Neural progenitor cell (in vitro differentiated cells): ENCODE data around the gene TAGAP.

ENCODE experiments used
- EZH2 ChIP-seq: fragments of 200-600 bp; sonication (generic); IDR thresholded peaks from 2 replicates; pipeline ENCODE4 v1.6.1; 2017; ENCODE audit warnings: antibody characterized with exemption, mild to moderate bottlenecking, moderate library complexity
- EZH2phosphoT487 ChIP-seq: fragments of 200-600 bp; sonication (generic); IDR thresholded peaks from 2 replicates; pipeline ENCODE4 v1.6.1; 2017; ENCODE audit warnings: antibody characterized with exemption
- TF ChIP-seq, protein P1 (sequence below): fragments of 200-600 bp; sonication (generic); IDR thresholded peaks from 2 replicates; pipeline ENCODE4 v1.5.1; 2017; ENCODE audit warnings: antibody characterized with exemption, mild to moderate bottlenecking

DNA sequence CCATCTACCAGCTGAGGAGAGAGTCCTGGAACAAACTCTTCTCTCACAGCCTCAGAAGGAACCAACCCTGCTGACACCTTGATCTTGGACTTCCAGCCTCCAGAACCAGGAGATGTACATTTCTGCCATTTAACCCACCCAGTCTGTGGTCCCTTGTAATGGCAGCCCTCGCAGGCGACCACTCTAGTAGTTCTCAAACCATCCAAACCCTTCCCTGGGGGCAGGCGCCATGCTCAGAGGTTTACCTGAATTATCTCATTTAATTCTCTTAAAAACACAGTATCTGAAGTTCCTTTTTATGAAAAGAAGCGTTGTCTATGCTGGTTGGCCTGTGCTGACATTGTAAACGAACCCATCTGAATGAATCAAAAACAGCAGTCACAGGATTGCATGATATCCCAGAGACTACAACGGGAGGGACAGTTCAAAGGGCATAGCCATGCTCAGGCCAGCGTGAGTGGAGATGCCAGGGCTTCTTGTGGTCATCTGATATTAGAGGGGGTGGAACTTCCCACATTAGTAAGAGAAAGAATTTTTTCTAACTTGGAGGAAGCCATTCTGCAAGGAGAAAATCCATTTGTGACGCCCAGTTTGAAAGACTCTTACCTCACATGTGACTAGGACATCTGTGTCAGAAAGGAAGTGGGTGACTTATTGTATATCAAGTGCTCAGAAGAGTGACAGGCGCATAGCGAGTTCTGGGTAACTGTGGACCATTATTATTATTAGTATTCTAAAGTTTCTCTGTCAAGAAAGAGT is 17.2 kb upstream of the TAGAP start:
- TF ChIP-seq, protein P1, sequence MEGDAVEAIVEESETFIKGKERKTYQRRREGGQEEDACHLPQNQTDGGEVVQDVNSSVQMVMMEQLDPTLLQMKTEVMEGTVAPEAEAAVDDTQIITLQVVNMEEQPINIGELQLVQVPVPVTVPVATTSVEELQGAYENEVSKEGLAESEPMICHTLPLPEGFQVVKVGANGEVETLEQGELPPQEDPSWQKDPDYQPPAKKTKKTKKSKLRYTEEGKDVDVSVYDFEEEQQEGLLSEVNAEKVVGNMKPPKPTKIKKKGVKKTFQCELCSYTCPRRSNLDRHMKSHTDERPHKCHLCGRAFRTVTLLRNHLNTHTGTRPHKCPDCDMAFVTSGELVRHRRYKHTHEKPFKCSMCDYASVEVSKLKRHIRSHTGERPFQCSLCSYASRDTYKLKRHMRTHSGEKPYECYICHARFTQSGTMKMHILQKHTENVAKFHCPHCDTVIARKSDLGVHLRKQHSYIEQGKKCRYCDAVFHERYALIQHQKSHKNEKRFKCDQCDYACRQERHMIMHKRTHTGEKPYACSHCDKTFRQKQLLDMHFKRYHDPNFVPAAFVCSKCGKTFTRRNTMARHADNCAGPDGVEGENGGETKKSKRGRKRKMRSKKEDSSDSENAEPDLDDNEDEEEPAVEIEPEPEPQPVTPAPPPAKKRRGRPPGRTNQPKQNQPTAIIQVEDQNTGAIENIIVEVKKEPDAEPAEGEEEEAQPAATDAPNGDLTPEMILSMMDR, result no peak
- TF ChIP-seq EZH2, result no peak
- no peak for TF ChIP-seq EZH2phosphoT487
